ENCODE data around the gene GNAQ.

Gene GNAQ

DNA sequence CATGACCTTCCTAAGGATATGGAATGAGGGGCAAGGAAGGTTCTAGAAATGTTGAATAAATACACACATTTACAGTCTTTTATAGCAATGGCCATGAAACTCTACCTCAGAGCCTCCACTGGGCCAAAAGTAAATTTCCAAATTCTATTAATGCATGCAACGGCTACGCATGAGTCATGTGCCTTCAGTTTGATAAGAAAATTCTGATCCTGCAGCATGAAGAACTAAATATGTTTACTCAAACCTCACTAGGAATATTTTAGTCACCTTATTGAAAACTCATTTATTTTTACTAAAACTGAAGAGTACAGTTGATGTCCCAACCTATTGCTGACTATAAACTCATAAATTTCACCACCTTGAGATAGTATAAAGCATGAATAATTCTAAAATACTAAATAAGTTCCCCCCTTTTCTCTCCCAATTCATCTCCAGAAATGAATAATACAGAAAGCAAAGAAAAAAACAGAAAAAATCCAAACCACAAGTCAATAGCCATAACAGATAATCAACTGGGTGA, 92.4 kb downstream of the GNAQ start:
- DNase-seq, result no peak

- DNase-seq, result no peak
Measured at GRCh38 chr9:77938163-77938562, 93.4 kb downstream of the GNAQ start.

DNA sequence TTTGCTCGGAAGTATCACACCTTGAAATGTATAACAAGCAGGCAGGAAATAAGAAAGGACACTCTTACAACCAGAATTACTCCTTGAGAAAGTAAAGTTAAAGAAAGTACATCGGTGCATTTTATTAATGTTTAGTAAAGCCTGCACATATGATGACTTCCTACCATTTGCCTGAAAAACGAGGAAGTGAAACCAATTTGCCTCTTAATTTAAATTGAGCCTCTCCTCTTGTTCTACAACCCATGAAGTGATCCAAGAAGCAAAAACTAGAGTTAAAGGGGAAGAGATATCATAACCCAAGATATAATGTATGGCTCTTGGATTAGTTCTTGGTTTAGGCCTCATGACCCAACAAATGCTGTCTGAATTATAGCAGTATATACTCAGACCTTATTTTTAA, 95.6 kb downstream of the GNAQ start:
- DNase-seq, result no peak

GRCh38 chr9:77935211-77935610, 96.4 kb downstream of the GNAQ start:
- no peak for DNase-seq

DNA sequence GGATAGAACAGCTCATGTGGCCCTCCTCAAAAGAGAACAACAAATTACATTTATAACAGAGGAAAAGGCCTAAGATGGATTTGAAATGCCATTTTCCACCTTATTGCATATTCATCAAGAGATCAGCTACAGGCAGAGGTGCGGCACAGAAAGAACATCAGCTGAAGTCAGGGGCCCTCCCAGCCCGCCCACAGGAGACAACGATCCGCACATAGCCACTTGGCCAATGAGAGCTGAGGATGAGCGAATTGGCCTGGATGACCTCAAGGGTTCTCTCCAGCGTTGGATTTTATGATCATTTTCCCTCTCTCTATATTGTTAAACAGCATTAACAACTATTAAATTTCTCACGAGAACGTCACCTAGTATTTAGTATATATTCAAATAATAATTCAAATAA, 97.6 kb downstream of the GNAQ start:
- DNase-seq, result no peak

DNA sequence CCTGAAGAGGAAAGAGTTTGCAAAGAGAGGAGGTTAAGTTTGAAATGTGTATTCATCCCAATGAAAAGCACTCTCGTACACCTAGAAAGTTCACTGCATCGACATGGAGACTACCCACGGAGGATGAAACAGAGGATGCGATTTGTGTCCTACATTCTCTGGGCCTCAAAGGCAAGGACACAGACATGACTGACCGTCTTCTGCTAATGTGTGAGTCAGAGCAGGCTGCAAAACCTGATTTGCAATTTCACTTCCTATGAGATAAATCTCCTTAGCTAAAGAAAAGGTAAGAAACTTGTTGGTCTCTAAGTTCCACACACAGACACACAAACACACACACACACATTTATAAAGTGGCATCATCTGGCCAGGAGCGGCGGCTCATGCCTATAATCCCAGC, 98.6 kb downstream of the GNAQ start:
- no peak for DNase-seq

- DNase-seq, result no peak
Measured at GRCh38 chr9:77929942-77930341, 101.7 kb downstream of the GNAQ start.

DNA sequence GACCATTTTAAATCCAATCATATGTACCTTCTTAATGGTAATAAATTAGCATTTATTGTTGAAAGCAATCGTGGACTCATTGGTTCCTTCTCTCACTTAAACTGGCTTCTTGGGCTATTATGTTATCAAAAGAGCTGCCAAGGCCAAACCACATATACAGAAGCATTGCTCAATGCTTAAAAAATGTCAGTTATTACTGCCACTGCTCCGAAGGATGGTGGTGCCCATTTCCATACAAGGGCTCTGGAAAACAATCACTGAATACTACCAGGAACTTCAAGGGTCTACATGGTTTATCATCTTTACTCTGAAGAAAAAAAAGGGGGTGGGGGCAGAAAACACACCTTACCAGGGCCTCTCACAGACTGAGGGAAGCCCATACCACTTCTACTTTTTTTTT, 104.3 kb downstream of the GNAQ start:
- no peak for DNase-seq

DNA sequence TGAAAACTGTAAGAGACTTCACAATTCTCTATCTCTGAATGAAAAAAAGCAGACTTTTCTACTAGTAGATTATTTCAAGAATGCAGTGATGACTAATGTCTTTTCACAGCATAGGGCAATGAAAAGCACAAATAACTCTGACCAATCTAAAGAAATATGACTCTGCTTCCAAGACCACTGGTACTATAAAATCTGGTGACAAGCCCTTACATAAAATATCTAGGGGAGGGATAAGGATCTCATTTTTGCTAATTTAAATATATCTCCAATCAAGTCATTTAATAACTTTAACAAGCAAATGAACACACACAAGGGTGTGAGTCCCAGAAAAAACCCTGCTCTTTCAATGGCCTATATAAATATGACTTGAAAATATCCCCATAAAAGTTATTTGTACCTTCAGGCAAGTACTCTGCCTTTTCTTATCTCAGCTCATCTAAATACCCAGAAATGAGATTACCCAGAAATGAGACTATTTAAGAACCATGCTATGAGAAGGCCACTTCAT, 105.2 kb downstream of the GNAQ start:
- DNase-seq, result no peak

GRCh38 chr9:77922591-77922990, 109.0 kb downstream of the GNAQ start:
- DNase-seq, result no peak

- no peak for DNase-seq
Measured at GRCh38 chr9:77917800-77918199, 113.8 kb downstream of the GNAQ start.

DNA sequence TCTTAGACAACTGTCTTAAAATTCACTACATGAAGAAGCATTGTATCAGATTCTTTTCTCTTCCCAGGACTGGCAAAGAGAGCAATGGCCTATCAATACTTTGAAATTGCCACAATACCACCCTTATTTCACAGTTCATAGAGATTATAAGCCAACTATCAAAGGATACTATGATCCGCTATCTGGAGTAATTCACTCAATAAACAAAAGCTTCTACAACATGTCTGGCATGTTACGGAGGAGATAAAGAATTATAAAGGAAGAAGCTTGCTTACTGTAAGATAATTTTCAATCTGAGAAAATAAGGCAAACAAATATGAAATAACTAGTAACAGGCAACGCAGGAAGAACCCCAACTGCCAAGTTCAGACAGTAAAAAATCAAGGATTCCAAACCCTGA, 114.8 kb downstream of the GNAQ start:
- DNase-seq, result no peak

DNA sequence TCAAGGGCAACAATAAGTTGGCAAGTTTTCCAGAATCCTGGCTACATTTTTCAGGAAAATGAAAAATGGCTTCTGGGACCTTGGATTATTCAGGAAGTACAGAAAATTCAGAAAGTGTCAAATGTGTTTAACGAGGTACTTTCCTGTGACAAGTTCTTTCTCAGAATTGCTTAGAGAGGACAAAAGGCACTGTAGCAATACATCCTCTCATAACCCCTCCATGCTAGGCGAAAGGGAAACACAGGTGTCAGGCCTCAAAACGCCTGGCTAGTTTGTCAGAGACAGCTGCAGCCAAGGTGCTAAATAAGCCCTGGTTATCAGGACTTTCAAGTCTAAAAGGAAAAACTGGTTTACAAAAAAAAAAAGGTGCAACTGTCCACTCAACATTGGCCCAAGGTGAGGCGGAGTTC, 115.2 kb downstream of the GNAQ start:
- DNase-seq, result peak; percentile 34

DNA sequence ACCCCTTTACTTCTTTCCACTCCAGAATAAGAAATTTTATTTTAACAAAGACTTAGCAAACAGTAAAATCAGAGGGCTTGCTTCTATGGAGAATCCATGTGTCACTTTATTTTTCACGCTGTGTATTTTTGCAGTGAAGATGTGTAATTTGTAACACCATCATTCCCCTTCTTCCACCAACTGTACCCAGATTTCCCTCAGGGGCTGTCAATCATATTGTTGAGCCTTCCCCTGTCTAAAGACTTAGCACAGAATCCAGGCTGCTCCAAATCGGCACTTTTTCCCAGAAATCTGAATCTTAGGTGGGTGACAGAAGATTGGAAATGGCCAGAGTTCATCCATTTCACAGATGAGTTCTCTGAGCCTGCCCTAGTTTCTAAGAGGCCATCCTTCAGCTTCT, 115.9 kb downstream of the GNAQ start:
- no peak for DNase-seq

DNA sequence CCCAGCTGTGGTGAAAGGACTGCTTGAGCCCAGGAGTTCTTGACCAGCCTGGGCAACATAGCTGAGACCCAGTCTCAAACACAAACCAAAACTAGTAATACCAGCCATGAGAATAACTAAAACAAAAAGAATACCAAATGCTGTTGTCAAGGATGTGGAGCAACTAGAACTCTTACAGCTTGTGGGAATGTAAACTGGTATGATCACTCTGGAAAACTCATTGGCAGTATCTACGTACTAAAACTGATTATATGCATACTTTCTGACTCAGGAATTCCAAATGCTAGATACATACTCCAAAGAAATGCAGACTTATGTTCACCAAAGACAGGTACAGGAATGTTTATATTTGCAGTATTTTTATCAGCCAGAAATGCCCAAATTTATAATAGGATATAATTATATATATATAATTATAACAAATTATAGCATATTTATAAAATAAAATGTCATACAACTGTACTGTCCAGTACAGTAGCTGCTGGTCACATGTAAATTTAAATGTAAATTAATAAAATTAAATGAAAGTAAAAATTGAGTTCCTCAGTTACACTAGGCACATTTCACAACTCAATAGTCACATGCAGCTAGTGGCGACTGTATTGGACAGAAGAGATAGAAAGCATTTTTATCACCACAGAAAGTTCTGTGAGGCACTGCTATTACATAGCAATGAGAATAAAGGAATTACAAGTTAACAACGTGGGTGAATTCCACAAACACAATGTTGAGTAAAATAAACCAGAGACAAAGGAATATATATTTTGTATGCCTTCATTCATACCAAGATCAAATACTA, 118.5 kb downstream of the GNAQ start:
- no peak for DNase-seq

DNA sequence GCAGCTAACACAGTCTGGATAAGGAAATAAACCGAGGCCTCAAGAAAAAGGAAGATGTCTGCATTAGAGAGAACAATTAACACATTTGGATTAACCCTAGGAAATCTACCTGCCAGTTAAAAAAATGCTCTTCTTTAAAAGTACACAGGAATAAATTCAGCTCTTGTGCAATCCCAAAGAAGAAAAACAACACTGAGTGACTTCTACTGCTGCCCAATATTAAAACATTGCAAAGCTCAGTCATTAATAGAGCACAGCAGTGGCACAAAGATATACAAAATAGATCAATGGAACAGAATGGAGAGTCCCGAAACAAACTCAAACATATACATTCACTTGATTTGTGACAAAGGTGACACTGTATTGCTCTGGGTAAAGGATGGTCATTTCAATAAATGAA, 119.7 kb downstream of the GNAQ start:
- no peak for DNase-seq

- no peak for DNase-seq
Measured at GRCh38 chr9:77910194-77910621, 121.4 kb downstream of the GNAQ start.

GRCh38 chr9:77909306-77909705, 122.3 kb downstream of the GNAQ start:
- DNase-seq, result peak; percentile 79

DNA sequence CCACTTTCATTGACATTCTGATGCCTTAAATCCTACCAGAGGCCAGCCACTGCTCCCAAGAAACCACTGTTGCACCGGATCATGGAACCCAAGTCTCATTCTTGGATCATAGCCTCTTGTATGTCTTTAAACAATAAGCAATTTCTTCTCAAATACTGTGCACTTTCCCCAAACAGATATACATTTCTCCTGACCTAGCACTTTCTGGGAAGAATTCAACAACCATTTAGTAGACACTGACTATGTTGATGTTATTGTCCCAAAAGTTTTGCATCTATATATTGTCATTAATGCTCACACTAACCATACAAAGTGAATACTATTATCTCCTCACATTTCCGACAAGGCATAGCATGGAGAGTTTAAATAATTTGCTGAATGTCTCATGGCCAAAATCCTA, 123.3 kb downstream of the GNAQ start:
- no peak for DNase-seq

GRCh38 chr9:77907585-77907984, 124.0 kb downstream of the GNAQ start:
- no peak for DNase-seq

- DNase-seq, result no peak
Measured at GRCh38 chr9:77906991-77907390, 124.6 kb downstream of the GNAQ start.

- DNase-seq, result no peak
Measured at GRCh38 chr9:77903666-77904285, 127.8 kb downstream of the GNAQ start.

DNA sequence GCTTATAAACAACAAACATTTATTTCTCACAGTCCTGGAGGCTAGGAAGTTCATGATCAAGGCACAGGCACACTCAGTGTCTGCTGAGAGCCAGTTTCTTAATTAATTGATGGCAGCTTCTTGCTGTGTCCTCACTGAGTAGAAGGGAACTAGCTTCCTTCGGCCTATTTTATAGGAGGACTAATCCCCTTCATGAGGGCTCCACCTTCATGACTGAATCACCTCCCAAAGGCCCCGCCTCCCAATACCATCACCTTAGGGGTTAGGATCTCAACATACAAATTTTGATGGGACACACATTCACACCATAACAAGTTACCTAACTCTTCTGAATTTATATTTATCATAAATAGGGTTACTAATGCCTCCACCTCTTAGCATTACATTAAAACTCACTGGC, 129.8 kb downstream of the GNAQ start:
- no peak for DNase-seq

GRCh38 chr9:77901018-77901417, 130.6 kb downstream of the GNAQ start:
- no peak for DNase-seq
